A549 (cell line): ENCODE data around the gene LMAN1L.

Source experiments
- CEBPB ChIP-seq, 2 experiments: fragments of >200 bp in 1 of 2; sonication (Bioruptor Twin) in 1 of 2; formaldehyde crosslinking in 1 of 2; IDR thresholded peaks; 2 replicates each; pipeline ENCODE4 v1.6.1; 2012 to 2016
- CHD2 ChIP-seq: fragments of 150-350 bp; IDR thresholded peaks from 2 replicates; pipeline ENCODE4 v1.6.1; 2014; ENCODE audit warnings: low read length; ENCODE audit not compliant: partially characterized antibody
- EP300 ChIP-seq, 2 experiments: fragments of >200 bp; sonication (Bioruptor Twin); formaldehyde crosslinking; IDR thresholded peaks; 2 replicates in 1 of 2; 3 replicates in 1 of 2; pipeline ENCODE4 v1.6.1; 2016 to 2017
- HDAC2 ChIP-seq: fragments of 200-600 bp; sonication (generic); IDR thresholded peaks from 2 replicates; pipeline ENCODE4 v1.6.1; 2016
- HOXA7 ChIP-seq: fragments of 250-450 bp; sonication (Bioruptor Pico); IDR thresholded peaks from 2 replicates; pipeline ENCODE4 v1.5.0; 2020; ENCODE audit warnings: mild to moderate bottlenecking, moderate library complexity
- KDM1A ChIP-seq: fragments of 200-600 bp; sonication (generic); IDR thresholded peaks from 2 replicates; pipeline ENCODE4 v1.6.1; 2016; ENCODE audit warnings: low read depth, mild to moderate bottlenecking
- RAD21 ChIP-seq, 2 experiments: fragments of >200 bp in 1 of 2; sonication (Bioruptor Twin) in 1 of 2; formaldehyde crosslinking in 1 of 2; IDR thresholded peaks in 1 of 2; conservative IDR thresholded peaks in 1 of 2; 2 replicates in 1 of 2; 3 replicates in 1 of 2; pipeline ENCODE4 v1.6.1; 2012 to 2018; ENCODE audit warnings: inconsistent platforms in 1 of 2
- RFX5 ChIP-seq: fragments of 450-650 bp; IDR thresholded peaks from 2 replicates; pipeline ENCODE4 v1.7.1; 2014; ENCODE audit warnings: antibody characterized with exemption, mild to moderate bottlenecking, moderate library complexity
- TP53 ChIP-seq: fragments of 250-450 bp; sonication (Bioruptor Pico); IDR thresholded peaks from 2 replicates; pipeline ENCODE4 v1.5.0; 2021; ENCODE audit warnings: mild to moderate bottlenecking, moderate library complexity
- TF ChIP-seq, protein P1 (sequence below): fragments of 150-350 bp; IDR thresholded peaks from 2 replicates; pipeline ENCODE4 v1.6.1; 2014; ENCODE audit warnings: low read depth, mild to moderate bottlenecking, low read length
- TF ChIP-seq, protein P2 (sequence below): fragments of 250-450 bp; sonication (Bioruptor Pico); IDR thresholded peaks from 2 replicates; pipeline ENCODE4 v1.5.0; 2021; ENCODE audit warnings: mild to moderate bottlenecking, moderate library complexity, borderline replicate concordance
- TF ChIP-seq, protein P3 (sequence below): fragments of 450-650 bp; IDR thresholded peaks from 2 replicates; pipeline ENCODE4 v1.6.1; 2014; ENCODE audit warnings: antibody characterized with exemption
- TF ChIP-seq, protein P4 (sequence below): fragments of >200 bp; sonication (Bioruptor Twin); formaldehyde crosslinking; IDR thresholded peaks from 3 replicates; pipeline ENCODE4 v1.5.1; 2016
- TF ChIP-seq, protein P5 (sequence below): IDR thresholded peaks from 2 replicates; pipeline ENCODE4 v1.6.1; 2012

DNA sequence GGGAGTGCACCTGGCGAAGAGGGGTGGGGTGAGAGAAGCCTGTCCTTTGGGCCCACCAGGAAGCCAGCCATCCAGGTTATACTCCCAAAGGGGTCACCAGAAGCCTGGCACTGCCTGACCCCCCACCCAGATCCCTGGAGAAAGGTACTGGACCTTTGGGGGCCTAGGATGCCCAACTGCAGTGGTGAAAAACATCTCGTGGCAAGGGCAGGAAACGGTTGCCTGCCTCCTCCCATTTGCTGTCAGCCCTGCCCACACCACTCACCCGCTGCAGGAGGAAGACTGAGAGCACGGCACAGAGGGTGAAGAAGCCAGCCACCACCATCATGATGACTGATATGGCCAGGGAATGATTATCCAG lies 32.6 kb downstream of the LMAN1L start:
- TF ChIP-seq CEBPB (IDR thresholded peaks at IDR 0.05) (no peak), CHD2 (no peak), KDM1A (no peak), RAD21 (conservative IDR thresholded peaks at IDR 0.05 in 1 of 2, IDR thresholded peaks at IDR 0.05 in 1 of 2) (no peak), TP53 (CRISPR knock-in tag) (no peak), HDAC2 (no peak), RFX5 (no peak), EP300 (IDR thresholded peaks at IDR 0.05) (no peak), HOXA7 (no peak)
- TF ChIP-seq, protein P1, sequence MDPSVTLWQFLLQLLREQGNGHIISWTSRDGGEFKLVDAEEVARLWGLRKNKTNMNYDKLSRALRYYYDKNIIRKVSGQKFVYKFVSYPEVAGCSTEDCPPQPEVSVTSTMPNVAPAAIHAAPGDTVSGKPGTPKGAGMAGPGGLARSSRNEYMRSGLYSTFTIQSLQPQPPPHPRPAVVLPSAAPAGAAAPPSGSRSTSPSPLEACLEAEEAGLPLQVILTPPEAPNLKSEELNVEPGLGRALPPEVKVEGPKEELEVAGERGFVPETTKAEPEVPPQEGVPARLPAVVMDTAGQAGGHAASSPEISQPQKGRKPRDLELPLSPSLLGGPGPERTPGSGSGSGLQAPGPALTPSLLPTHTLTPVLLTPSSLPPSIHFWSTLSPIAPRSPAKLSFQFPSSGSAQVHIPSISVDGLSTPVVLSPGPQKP, result no peak
- TF ChIP-seq, protein P2, sequence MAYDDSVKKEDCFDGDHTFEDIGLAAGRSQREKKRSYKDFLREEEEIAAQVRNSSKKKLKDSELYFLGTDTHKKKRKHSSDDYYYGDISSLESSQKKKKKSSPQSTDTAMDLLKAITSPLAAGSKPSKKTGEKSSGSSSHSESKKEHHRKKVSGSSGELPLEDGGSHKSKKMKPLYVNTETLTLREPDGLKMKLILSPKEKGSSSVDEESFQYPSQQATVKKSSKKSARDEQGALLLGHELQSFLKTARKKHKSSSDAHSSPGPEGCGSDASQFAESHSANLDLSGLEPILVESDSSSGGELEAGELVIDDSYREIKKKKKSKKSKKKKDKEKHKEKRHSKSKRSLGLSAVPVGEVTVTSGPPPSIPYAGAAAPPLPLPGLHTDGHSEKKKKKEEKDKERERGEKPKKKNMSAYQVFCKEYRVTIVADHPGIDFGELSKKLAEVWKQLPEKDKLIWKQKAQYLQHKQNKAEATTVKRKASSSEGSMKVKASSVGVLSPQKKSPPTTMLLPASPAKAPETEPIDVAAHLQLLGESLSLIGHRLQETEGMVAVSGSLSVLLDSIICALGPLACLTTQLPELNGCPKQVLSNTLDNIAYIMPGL (CRISPR knock-in tag), result no peak
- TF ChIP-seq, protein P3, sequence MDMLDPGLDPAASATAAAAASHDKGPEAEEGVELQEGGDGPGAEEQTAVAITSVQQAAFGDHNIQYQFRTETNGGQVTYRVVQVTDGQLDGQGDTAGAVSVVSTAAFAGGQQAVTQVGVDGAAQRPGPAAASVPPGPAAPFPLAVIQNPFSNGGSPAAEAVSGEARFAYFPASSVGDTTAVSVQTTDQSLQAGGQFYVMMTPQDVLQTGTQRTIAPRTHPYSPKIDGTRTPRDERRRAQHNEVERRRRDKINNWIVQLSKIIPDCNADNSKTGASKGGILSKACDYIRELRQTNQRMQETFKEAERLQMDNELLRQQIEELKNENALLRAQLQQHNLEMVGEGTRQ, result no peak
- TF ChIP-seq, protein P4, sequence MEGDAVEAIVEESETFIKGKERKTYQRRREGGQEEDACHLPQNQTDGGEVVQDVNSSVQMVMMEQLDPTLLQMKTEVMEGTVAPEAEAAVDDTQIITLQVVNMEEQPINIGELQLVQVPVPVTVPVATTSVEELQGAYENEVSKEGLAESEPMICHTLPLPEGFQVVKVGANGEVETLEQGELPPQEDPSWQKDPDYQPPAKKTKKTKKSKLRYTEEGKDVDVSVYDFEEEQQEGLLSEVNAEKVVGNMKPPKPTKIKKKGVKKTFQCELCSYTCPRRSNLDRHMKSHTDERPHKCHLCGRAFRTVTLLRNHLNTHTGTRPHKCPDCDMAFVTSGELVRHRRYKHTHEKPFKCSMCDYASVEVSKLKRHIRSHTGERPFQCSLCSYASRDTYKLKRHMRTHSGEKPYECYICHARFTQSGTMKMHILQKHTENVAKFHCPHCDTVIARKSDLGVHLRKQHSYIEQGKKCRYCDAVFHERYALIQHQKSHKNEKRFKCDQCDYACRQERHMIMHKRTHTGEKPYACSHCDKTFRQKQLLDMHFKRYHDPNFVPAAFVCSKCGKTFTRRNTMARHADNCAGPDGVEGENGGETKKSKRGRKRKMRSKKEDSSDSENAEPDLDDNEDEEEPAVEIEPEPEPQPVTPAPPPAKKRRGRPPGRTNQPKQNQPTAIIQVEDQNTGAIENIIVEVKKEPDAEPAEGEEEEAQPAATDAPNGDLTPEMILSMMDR, result no peak
- TF ChIP-seq, protein P5, sequence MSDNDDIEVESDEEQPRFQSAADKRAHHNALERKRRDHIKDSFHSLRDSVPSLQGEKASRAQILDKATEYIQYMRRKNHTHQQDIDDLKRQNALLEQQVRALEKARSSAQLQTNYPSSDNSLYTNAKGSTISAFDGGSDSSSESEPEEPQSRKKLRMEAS, result no peak
